K562 (cell line): ENCODE measurements around the gene MERTK.

Experiments used
- ARID3B ChIP-seq: fragments of 250-450 bp; sonication (Bioruptor Pico); IDR thresholded peaks from 2 replicates; pipeline ENCODE4 v1.4.0; 2020; ENCODE audit warnings: borderline replicate concordance
- BRCA1 ChIP-seq, 2 experiments: fragments of 450-650 bp in 1 of 2; sonication (generic) in 1 of 2; formaldehyde crosslinking in 1 of 2; IDR thresholded peaks; 2 replicates each; pipeline versions ENCODE4 v1.5.0 to v1.6.1; 2017 to 2020; ENCODE audit warnings: mild to moderate bottlenecking in 1 of 2, missing genetic modification reagents in 1 of 2
- CEBPZ ChIP-seq: fragments of 150-350 bp; IDR thresholded peaks from 2 replicates; pipeline ENCODE4 v1.6.1; 2014; ENCODE audit warnings: low read depth, mild to moderate bottlenecking, low read length, borderline replicate concordance
- EP300 ChIP-seq: IDR thresholded peaks from 2 replicates; pipeline ENCODE4 v1.6.1; 2012; ENCODE audit warnings: low read length, improper control_type of control experiment
- NBN ChIP-seq: fragments of 450-650 bp; IDR thresholded peaks from 2 replicates; pipeline ENCODE4 v1.6.1; 2016; ENCODE audit warnings: low read depth, mild to moderate bottlenecking
- ZNF407 ChIP-seq: fragments of 450-650 bp; IDR thresholded peaks from 2 replicates; pipeline ENCODE4 v1.6.1; 2016; ENCODE audit warnings: low read depth
- ZNF445 ChIP-seq: fragments of 250-450 bp; sonication (Bioruptor Pico); IDR thresholded peaks from 2 replicates; pipeline ENCODE4 v1.4.0; 2020; ENCODE audit warnings: low read depth, mild to moderate bottlenecking, moderate library complexity

DNA sequence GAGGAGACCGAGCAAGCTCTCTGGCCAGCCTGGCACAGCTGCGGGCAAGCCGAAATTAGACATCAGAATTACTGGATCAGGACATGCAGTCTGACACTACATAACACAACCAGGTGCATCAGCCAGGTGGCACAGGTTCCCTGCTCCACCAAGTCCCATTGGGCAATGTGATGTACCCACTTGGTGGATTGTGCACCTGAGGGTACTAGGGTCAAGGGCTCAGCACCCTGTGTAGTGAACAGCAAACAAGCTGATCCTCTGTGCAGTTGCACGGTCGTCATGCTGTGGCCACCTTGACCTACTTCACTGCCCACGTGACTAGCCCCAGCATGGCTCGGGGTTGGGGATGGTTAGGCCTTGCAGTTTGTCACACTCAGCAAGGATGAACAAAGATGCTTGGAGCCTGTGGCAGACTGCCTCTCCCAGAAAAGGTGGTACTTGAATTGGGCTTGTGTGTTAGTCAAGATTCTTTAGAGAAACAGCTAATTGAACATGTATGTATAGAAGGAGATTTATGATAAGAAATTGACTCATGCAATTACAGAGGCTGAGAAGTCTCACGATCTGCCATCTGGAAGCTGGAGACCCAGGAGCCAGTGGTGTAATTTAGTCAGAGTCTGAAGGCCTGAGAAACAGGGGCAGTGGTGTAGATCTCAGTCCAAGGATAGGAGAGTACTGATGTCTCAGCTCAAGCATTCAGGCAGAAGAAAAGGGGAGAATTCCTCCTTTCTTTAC, 85.2 kb downstream of the MERTK start:
- TF ChIP-seq ZNF407, result no peak
- no peak for TF ChIP-seq ARID3B (CRISPR knock-in tag)
- no peak for TF ChIP-seq NBN
- TF ChIP-seq ZNF445 (CRISPR knock-in tag), result no peak
- no peak for TF ChIP-seq EP300
- no peak for TF ChIP-seq BRCA1 (IDR thresholded peaks at IDR 0.05)
- no peak for TF ChIP-seq BRCA1 (CRISPR knock-in tag; IDR thresholded peaks at IDR 0.05)
- no peak for TF ChIP-seq CEBPZ
